Thoracic aorta (tissue), 2 donors: ENCODE measurements around the gene DIP2A. TPM values are rescaled to one million over a fixed set of nuclear protein-coding genes. Genes with fewer than 3 reads are reported as not detected.

Experiments used
- ATAC-seq: fragments of 150-250 bp; one replicate; pipeline ENCODE4 v1.8.0; 2017; ENCODE audit warnings: low read depth; ENCODE audit not compliant: insufficient number of reproducible peaks, low FRiP score
- DNase-seq: peaks from one replicate; pipeline ENCODE4 v3.0.0-alpha.2; 2020; ENCODE audit warnings: low spot score
- H3K27ac ChIP-seq, 2 donors: fragments of 200-600 bp; sonication (generic); 1 replicate in 1 of 2; 2 replicates in 1 of 2; pipeline ENCODE4 v1.5.1; 2016; ENCODE audit warnings: mild to moderate bottlenecking in 2 of 2, moderate library complexity in 2 of 2
- H3K27me3 ChIP-seq: fragments of 200-600 bp; sonication (generic); replicated peaks from 2 replicates; pipeline ENCODE4 v1.6.0; 2016; ENCODE audit warnings: mild to moderate bottlenecking; ENCODE audit not compliant: insufficient read depth
- H3K36me3 ChIP-seq: fragments of 200-600 bp; sonication (generic); one replicate; pipeline ENCODE4 v1.5.1; 2016
- H3K4me1 ChIP-seq, 2 donors: fragments of 200-600 bp; sonication (generic); 1 replicate in 1 of 2; 2 replicates in 1 of 2; pipeline versions ENCODE4 v1.5.1 to v1.6.0; 2016; ENCODE audit warnings: low read depth in 2 of 2, mild to moderate bottlenecking in 1 of 2; ENCODE audit not compliant: control insufficient read depth in 1 of 2
- H3K4me3 ChIP-seq: fragments of 200-600 bp; sonication (generic); 2 replicates; pipeline ENCODE4 v1.5.1; 2016; ENCODE audit warnings: mild to moderate bottlenecking
- H3K9me3 ChIP-seq: fragments of 200-600 bp; sonication (generic); 2 replicates; pipeline ENCODE4 v1.5.1; 2016
- total RNA-seq, 2 donors: library from RNA; depleted of rRNA; stranded (reverse); fragments of >200 nt; gene quantifications; one replicate each; pipeline versions ENCODE4 v1.1.0 to v1.2.3, GENCODE V29; 2016
- TF ChIP-seq, protein P1 (sequence below): fragments of 200-600 bp; sonication (generic); IDR thresholded peaks from one replicate; pipeline ENCODE4 v1.5.1; 2019; ENCODE audit warnings: antibody characterized with exemption

DIP2A gene
- total RNA-seq, 2 donors from 2014 or later = 47.7 to 58.3 TPM

DNA sequence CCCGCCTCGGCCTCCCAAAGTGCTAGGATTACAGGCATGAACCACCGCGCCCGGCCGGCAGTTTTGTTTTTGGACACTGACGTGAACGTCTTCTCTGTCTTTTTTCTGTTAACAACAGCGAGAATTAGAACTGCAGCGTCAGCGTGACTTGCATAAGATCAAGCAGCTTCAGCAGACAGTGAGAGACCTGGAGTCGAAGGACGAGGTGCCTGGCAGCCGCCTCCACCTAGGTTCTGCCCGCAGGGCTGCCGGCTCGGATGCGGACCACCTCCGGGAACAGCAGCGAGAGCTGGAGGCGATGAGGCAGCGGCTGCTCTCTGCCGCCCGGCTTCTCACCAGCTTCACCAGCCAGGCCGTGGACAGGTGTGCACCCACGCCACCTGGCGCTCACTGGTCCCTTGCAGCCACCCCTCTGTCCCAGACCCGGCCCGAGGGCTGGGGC lies 22.9 kb upstream of the DIP2A start:
- H3K4me3 ChIP-seq = no peak overlapping the region
- ATAC-seq (no peak), DNase-seq (no peak)
- H3K36me3 ChIP-seq = peaks cover 66% of the 10 kb centered on the region
- H3K27ac ChIP-seq = no peak overlapping the region
- H3K4me1 ChIP-seq = no peaks in the 10 kb centered on the region
- H3K9me3 ChIP-seq = no peaks in the 10 kb centered on the region
- no peaks in the 10 kb centered on the region for H3K27me3 ChIP-seq
- TF ChIP-seq, protein P1, sequence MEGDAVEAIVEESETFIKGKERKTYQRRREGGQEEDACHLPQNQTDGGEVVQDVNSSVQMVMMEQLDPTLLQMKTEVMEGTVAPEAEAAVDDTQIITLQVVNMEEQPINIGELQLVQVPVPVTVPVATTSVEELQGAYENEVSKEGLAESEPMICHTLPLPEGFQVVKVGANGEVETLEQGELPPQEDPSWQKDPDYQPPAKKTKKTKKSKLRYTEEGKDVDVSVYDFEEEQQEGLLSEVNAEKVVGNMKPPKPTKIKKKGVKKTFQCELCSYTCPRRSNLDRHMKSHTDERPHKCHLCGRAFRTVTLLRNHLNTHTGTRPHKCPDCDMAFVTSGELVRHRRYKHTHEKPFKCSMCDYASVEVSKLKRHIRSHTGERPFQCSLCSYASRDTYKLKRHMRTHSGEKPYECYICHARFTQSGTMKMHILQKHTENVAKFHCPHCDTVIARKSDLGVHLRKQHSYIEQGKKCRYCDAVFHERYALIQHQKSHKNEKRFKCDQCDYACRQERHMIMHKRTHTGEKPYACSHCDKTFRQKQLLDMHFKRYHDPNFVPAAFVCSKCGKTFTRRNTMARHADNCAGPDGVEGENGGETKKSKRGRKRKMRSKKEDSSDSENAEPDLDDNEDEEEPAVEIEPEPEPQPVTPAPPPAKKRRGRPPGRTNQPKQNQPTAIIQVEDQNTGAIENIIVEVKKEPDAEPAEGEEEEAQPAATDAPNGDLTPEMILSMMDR = no peak

DNA sequence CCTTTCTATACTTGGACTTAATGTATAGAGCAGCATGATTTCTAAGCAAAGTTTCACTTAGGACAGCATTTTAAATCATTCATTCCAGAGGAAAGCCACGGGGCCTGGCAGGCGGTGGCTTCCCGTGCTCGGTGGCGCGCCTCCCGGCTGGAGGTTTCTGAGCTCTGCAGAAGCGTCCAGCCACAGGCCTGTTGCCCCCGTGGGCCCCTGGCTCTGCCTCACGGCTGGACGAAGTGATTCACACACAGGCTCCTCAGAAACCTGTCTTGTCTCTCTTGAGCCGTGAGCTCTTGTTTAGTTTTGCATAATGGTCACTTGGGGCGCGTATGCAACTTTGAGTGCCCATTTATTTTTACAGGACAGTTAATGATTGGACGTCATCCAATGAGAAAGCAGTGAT lies 22.1 kb upstream of the DIP2A start:
- Histone ChIP-seq H3K9me3 (no peaks in the 10 kb centered on the region), H3K27me3 (no peaks in the 10 kb centered on the region), H3K36me3 (peaks cover 66% of the 10 kb centered on the region), H3K4me1 (no peaks in the 10 kb centered on the region), H3K27ac (no peak overlapping the region), H3K4me3 (no peak overlapping the region)
- no peak for DNase-seq
- TF ChIP-seq, protein P1 = no peak
- ATAC-seq = no peak

- TF ChIP-seq, protein P1 = no peak
- H3K4me3 ChIP-seq = no peak overlapping the region
- no peaks in the 10 kb centered on the region for H3K9me3 ChIP-seq
- no peak overlapping the region for H3K27ac ChIP-seq
- no peak for ATAC-seq
- peaks cover 67% of the 10 kb centered on the region for H3K36me3 ChIP-seq
- no peaks in the 10 kb centered on the region for H3K4me1 ChIP-seq
- H3K27me3 ChIP-seq = no peaks in the 10 kb centered on the region
- DNase-seq = no peak
Observed at GRCh38 chr21:46437096-46437498, 21.6 kb upstream of the DIP2A start.

DNA sequence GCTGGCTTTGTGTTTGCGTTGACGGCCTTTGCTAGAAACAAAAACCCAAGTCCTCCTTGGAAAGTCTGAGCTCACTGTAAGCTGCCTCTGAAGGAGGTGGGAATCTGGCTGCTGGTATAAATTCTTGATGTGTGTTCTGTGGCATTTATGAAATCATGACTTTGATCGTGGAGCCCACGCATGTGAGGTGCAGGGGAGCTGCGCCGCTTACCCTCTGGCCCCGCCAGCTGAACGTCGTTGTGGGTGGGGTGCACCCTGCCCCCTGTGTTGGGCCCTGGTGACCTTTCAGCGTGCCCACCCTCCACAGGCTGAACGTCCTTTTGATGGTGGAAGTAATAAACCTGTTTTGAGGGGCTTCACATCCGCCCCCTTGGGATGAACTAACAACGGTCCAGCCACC lies 21.2 kb upstream of the DIP2A start:
- Histone ChIP-seq H3K36me3 (peaks cover 66% of the 10 kb centered on the region), H3K27ac (no peak overlapping the region)

GRCh38 chr21:46438241-46438640 lies 20.4 kb upstream of the DIP2A start:
- no peak overlapping the region for H3K27ac ChIP-seq
- DNase-seq (no peak), ATAC-seq (no peak)
- H3K4me3 ChIP-seq = no peak overlapping the region
- peaks cover 65% of the 10 kb centered on the region for H3K36me3 ChIP-seq
- TF ChIP-seq, protein P1 = no peak
- H3K4me1 ChIP-seq = no peaks in the 10 kb centered on the region
- H3K9me3 ChIP-seq = no peaks in the 10 kb centered on the region
- no peaks in the 10 kb centered on the region for H3K27me3 ChIP-seq

More for the DNA sequence above, 21.2 kb upstream of the DIP2A start:
- no peaks in the 10 kb centered on the region for H3K27me3 ChIP-seq
- no peaks in the 10 kb centered on the region for H3K9me3 ChIP-seq
- DNase-seq (no peak), ATAC-seq (no peak)
- no peaks in the 10 kb centered on the region for H3K4me1 ChIP-seq
- no peak overlapping the region for H3K4me3 ChIP-seq
- TF ChIP-seq, protein P1 = no peak
